Measurements from ENCODE around the gene FEV.
A peak's percentile ranks its signal among the peaks of the same experiment; 100 is the strongest.

FEV gene

DNA sequence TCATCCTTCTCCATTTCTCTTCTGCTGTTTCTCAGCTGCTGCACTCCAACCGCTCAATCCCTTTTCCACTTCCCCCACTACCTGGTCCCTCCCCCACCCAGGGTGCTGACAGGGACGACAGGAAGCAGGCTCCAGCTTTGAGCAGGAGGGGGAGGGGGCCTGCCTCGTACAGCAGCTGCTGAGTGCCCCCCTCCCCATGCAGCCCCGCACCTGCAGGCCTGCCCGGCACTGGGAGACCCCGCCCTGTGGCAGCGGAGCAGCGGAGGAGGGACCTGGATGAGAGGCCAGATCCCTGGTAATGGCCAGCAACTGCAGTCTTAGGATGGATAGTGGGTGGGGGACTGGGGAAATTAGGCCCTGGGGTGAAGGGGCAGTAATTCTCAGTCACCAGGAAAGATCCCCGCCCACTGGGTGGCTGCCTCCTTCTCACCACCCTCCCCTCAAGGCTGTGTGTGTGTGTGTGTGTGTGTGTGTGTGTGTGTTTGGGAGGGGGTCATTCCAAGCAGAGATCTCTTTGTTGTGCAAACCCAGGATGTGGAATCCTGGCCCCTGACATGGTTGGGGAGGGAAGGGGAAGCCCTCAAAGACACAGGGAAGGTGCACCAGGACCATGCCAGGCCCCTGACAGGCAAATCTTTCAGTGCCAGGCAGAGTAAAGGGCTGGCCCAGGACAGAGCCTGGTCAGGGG is 15.0 kb upstream of the FEV start:
- Histone ChIP-seq H3K4me1 (peaks cover 30% of the 10 kb centered on the region), H3K4me2 (ENCODE audit: low read length) (no peak overlapping the region), H3K9me3 (ENCODE audit: control insufficient read depth, low read length) (no peaks in the 10 kb centered on the region), H2AFZ (peak overlapping the region; percentile 25), H3K27me3 (ENCODE audit: control insufficient read depth, insufficient read depth, low read length) (peaks cover 4% of the 10 kb centered on the region), H3K79me2 (no peaks in the 10 kb centered on the region), H3K36me3 (ENCODE audit: control insufficient read depth, insufficient read depth, low read length) (no peaks in the 10 kb centered on the region), H3K4me3 (ENCODE audit: low read depth, low read length) (no peak overlapping the region), H3K27ac (peak overlapping the region; percentile 100), H3K9ac (peak overlapping the region; percentile 99)
- TF ChIP-seq, protein P1, sequence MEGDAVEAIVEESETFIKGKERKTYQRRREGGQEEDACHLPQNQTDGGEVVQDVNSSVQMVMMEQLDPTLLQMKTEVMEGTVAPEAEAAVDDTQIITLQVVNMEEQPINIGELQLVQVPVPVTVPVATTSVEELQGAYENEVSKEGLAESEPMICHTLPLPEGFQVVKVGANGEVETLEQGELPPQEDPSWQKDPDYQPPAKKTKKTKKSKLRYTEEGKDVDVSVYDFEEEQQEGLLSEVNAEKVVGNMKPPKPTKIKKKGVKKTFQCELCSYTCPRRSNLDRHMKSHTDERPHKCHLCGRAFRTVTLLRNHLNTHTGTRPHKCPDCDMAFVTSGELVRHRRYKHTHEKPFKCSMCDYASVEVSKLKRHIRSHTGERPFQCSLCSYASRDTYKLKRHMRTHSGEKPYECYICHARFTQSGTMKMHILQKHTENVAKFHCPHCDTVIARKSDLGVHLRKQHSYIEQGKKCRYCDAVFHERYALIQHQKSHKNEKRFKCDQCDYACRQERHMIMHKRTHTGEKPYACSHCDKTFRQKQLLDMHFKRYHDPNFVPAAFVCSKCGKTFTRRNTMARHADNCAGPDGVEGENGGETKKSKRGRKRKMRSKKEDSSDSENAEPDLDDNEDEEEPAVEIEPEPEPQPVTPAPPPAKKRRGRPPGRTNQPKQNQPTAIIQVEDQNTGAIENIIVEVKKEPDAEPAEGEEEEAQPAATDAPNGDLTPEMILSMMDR (IDR thresholded peaks at IDR 0.05): no peak

DNA sequence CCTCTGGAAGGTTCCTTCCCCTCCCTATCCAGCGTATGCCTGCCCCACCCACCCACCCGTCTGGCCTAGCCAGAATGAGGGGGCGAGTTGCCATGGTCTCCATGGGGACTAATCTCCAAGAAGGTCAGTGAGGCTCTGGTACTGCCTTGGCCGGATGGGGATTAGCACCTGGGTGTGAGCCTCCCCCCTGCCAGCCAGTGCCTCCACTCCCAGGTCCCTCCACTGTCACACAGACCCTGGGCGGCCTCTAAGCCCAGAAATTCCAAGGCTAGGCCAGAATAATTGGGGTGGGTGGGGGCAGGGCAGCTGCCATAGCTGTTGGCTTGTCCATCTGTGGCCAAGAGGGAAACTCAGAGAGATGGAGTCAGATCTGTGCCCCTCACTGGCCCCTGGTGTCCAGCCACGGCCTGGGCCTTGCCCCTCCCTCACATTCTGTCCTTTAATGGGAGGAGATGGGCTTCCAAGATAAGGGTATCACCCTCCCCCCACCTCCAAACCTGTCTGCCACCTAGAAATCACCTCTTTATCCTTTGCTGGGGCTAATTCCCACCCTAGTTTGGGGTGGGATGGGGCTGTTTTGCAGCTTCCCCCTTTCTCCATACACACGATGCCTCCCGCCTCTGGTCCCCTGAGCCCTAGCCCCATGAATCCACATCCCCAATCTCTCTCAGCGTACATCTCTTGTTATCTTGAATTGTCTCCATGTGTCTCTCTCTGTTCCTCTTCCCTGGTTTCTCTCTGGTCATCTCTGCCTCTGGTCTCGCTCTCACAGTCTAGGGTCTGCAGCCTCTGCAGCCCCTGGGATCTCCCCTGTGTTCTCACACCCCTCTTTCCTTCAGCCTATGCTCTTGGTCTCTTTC is 14.3 kb upstream of the FEV start:
- Histone ChIP-seq H3K4me3 (ENCODE audit: low read depth, low read length) (no peak overlapping the region), H3K36me3 (ENCODE audit: control insufficient read depth, insufficient read depth, low read length) (no peaks in the 10 kb centered on the region), H2AFZ (peak overlapping the region; percentile 25), H3K4me1 (peaks cover 30% of the 10 kb centered on the region), H3K4me2 (ENCODE audit: low read length) (no peak overlapping the region), H3K27ac (peak overlapping the region; percentile 100), H3K9ac (no peak overlapping the region), H3K79me2 (no peaks in the 10 kb centered on the region), H3K9me3 (ENCODE audit: control insufficient read depth, low read length) (no peaks in the 10 kb centered on the region), H3K27me3 (ENCODE audit: control insufficient read depth, insufficient read depth, low read length) (peaks cover 4% of the 10 kb centered on the region)
- TF ChIP-seq, protein P1 (IDR thresholded peaks at IDR 0.05): no peak

DNA sequence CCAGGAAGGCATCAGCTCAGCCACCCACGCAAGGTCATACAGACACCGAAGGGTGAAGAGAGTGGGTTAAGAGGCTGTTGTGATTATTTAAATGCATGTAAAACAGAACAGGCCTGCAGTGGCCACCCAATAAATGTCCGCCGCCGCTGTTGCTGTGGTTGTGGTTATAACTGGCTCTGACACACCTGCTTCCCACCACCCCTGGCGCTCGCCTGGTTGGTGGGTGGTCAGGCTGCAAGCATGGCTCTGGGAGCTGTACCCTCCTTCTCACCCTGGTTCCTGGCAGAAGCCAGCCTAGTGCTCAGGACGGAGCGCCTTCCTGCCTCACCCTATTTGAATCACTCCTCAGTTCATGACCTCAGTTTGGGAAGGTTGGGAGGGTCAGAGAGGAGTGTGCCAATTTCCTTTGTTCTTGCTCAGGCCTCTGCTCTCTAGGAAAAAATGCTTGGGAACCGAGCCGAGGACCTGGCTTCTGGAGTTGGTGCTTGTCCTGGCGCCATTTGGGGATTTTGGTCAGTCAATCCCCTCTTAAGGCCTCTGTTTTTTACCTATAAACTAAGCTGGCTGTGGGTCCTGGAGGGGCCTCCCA is 13.5 kb upstream of the FEV start:
- TF ChIP-seq, protein P1 (IDR thresholded peaks at IDR 0.05): no peak
- Histone ChIP-seq H2AFZ (no peak overlapping the region), H3K36me3 (ENCODE audit: control insufficient read depth, insufficient read depth, low read length) (no peaks in the 10 kb centered on the region), H3K9me3 (ENCODE audit: control insufficient read depth, low read length) (no peaks in the 10 kb centered on the region), H3K27me3 (ENCODE audit: control insufficient read depth, insufficient read depth, low read length) (peaks cover 4% of the 10 kb centered on the region), H3K4me2 (ENCODE audit: low read length) (no peak overlapping the region), H3K79me2 (no peaks in the 10 kb centered on the region), H3K27ac (peak overlapping the region; percentile 5), H3K4me3 (ENCODE audit: low read depth, low read length) (no peak overlapping the region), H3K9ac (no peak overlapping the region), H3K4me1 (peaks cover 37% of the 10 kb centered on the region)

DNA sequence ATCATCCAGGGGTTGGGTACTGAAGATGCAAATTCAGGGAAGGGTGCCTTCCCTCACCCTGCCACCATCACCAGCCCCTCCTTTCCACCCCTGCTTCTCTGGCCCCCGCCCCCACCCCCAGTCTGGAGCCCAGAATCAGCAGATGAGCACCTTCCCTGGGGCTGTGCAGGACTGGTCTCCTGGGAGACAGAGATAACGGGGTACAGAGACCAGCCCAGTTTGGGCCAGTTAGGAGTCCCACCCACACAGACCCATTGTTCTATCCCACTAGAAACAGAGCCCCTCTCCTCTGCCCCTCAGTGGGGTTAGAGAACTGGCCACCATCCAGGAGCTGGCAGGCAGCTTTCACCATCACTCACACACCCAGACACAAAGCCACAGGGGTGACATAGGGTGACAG is 12.7 kb upstream of the FEV start:
- Histone ChIP-seq H3K27ac (no peak overlapping the region), H2AFZ (no peak overlapping the region), H3K4me3 (ENCODE audit: low read depth, low read length) (no peak overlapping the region), H3K4me1 (peaks cover 38% of the 10 kb centered on the region), H3K4me2 (ENCODE audit: low read length) (no peak overlapping the region), H3K9ac (no peak overlapping the region), H3K79me2 (no peaks in the 10 kb centered on the region), H3K9me3 (ENCODE audit: control insufficient read depth, low read length) (no peaks in the 10 kb centered on the region), H3K27me3 (ENCODE audit: control insufficient read depth, insufficient read depth, low read length) (peaks cover 4% of the 10 kb centered on the region), H3K36me3 (ENCODE audit: control insufficient read depth, insufficient read depth, low read length) (no peaks in the 10 kb centered on the region)
- TF ChIP-seq, protein P1 (IDR thresholded peaks at IDR 0.05): no peak
